GM12865 (cell line): ENCODE data around the gene HTR3E.
"Not testable (repeated sequence)": the region's sequence is repeated elsewhere in the genome, so short reads cannot be mapped to it uniquely, and the experiment has no call there.

Source experiments
- DNase-seq: peaks from one replicate; pipeline ENCODE4 v3.0.0; 2010; ENCODE audit warnings: low read depth
- H3K4me3 ChIP-seq: 2 replicates; pipeline ENCODE4 v1.5.1; 2011; ENCODE audit warnings: mild to moderate bottlenecking, low read depth, low read length, control low read depth
- TF ChIP-seq, protein P1 (sequence below): IDR thresholded peaks from 2 replicates; pipeline ENCODE4 v1.5.1; 2011; ENCODE audit warnings: low read length, control low read depth, low read depth, inconsistent platforms; ENCODE audit not compliant: insufficient read depth; ENCODE audit errors: missing control alignments

HTR3E gene

DNA sequence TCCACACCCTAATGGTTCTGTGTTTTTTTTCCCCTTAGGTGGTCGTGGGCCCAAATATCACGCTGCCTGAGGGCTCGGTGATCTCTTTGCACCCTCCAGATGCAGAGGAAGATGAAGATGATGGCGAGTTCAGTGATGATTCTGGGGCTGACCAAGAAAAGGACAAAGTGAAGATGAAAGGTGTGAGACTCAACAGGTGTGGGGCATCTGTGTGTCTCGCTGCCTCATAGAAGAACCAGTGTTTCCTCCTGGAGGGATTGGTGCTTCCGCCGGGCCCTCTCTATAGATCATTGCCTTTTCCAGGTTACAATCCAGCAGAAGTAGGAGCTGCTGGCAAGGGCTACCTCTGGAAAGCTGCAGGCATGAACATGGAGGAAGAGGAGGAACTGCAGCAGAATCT lies 45.3 kb downstream of the HTR3E start:
- no peak for DNase-seq
- TF ChIP-seq, protein P1, sequence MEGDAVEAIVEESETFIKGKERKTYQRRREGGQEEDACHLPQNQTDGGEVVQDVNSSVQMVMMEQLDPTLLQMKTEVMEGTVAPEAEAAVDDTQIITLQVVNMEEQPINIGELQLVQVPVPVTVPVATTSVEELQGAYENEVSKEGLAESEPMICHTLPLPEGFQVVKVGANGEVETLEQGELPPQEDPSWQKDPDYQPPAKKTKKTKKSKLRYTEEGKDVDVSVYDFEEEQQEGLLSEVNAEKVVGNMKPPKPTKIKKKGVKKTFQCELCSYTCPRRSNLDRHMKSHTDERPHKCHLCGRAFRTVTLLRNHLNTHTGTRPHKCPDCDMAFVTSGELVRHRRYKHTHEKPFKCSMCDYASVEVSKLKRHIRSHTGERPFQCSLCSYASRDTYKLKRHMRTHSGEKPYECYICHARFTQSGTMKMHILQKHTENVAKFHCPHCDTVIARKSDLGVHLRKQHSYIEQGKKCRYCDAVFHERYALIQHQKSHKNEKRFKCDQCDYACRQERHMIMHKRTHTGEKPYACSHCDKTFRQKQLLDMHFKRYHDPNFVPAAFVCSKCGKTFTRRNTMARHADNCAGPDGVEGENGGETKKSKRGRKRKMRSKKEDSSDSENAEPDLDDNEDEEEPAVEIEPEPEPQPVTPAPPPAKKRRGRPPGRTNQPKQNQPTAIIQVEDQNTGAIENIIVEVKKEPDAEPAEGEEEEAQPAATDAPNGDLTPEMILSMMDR = no peak
- no peak overlapping the region for H3K4me3 ChIP-seq

DNA sequence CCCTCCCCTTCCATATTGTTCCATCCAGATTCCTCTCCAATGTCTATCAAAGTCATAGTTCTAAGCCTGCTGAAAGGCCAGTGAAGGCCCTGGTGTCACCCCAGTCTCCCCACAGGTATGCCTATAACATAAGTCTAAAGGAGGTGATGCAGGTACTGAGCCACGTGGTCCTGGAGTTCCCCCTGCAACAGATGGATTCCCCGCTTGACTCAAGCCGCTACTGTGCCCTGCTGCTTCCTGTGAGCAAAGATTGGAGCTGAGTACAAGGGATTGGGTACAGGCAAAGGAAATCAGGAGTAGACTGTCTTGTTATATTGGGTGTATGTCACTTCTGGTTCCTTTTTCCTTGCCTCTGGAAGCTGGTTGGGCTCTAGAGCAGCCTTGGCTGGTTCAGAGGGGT lies 46.5 kb downstream of the HTR3E start:
- TF ChIP-seq, protein P1 = no peak
- DNase-seq = peak; percentile 32
- no peak overlapping the region for H3K4me3 ChIP-seq

DNA sequence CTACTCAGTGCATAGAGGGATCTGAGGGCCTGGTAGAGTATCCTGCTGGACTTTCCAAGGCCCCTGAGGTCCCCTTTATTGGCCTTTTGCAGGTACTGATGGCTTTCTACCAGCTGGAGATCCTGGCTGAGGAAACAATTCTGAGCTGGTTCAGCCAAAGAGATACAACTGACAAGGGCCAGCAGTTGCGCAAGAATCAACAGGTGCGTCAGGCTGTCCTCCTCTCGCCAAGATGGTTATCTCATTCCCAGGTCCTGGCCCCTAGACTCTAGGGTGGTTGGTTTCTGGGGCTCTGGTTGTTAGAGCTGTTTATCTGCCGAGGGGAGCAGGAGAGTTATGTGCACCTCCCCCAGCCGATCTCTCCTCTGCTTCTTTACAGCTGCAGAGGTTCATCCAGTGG lies 47.6 kb downstream of the HTR3E start:
- TF ChIP-seq, protein P1 = no peak
- no peak for DNase-seq

DNA sequence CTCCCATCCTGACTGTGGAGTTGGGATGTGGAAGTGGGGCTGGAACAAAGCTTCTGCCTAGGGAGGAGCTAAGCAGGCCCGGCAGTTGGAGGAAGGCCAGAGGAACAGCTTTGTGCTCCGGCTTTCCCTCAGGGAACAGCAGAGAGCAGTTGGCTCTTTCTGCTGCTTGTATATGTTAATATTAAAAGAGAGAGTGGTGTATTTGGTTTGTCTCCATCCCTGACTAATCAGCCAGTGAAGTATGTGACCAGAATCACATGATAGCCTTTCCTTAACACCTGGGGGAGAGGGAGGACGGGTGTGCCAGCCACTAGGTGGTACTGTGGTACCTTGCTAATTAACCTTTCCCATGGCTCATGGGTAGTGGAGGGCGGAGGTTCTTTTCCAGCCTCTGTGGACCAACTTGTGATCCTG lies 48.3 kb downstream of the HTR3E start:
- H3K4me3 ChIP-seq = no peak overlapping the region
- peak; percentile 38 for DNase-seq
- TF ChIP-seq, protein P1 = peak; percentile 29

More for the DNA sequence above, 47.6 kb downstream of the HTR3E start:
- H3K4me3 ChIP-seq = no peak overlapping the region

DNA sequence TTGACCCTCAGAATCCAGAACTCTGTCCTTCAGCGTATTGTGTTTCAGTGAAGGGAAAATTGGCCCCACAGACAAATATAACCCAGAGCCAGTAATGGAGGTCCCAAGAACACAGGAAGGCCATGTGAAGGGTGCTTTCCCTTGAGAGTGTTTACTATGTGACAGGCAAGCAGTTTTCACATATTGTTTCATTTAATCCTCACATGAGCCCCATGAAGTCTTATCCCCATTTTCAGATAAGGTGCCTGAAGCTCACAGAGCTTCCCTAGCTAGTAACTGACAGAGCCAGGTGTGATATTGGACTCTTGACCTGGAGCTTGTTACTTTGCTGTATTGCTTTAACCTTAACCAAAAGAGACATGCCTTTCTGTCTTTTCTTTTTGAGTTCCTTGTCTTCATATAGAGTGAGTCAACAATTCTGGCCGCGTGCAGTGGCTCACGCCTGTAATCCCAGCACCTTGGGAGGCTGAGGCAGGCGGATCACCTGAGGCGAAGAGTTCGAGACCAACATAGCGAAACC lies 48.9 kb downstream of the HTR3E start:
- TF ChIP-seq, protein P1 = no peak
- no peak overlapping the region for H3K4me3 ChIP-seq
- DNase-seq = no peak

DNA sequence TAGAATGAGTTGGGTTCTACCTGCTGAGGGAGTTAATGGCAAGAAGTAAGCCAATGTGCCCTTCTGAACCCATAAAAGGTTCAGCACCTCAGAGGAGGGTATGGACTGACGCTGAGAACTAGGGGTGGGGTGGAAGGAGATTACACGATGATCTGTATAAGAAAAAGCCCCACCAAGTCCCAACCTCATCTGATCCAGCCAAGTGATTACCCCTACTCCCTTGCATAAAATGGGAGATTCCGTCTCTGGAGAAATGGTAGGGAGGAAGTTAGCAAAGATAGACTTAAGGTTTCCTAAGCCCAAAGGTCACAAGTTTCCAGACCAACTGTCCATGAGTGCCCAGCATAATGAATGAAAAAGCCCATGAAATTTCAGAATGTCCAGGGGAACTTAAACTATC lies 51.2 kb downstream of the HTR3E start:
- H3K4me3 ChIP-seq = no peak overlapping the region
- TF ChIP-seq, protein P1 = no peak
- DNase-seq = no peak

DNA sequence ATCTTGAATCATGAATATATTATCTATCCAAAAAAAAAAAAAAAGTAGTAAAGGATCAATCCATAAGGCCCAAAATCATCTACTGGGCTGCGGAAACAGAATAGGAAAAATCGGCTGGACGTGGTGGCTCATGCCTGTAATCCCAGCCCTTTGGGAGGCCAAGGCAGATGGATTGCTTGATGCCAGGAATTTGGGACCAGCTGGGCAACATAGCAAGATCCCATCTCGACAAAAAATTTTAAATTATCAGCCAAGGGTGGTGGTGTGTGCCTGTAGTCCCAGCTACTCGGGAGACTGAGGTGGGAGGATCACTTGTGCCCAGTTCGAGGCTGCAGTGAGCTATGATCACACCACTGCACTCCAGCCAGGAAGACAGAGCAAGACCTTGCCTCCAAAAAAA lies 52.3 kb downstream of the HTR3E start:
- no peak overlapping the region for H3K4me3 ChIP-seq
- no peak for DNase-seq
- TF ChIP-seq, protein P1 = no peak

DNA sequence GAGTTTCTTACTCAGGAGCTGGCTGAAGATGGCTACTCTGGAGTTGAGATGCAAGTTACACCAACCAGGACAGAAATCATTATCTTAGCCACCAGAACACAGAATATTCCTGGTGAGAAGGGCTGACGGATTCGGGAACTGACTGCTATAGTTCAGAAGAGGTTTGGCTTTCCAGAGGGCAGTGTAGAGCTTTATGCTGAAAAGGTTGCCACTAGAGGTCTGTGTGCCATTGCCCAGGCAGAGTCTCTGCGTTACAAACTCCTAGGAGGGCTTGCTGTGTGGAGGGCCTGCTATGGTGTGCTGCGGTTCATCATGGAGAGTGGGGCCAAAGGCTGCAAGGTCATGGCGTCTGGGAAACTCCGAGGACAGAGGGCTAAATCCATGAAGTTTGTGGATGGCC lies 52.9 kb downstream of the HTR3E start:
- H3K4me3 ChIP-seq, DNase-seq: not testable (repeated sequence)
